ENCODE data around the gene NUDT17.

NUDT17 gene

DNA sequence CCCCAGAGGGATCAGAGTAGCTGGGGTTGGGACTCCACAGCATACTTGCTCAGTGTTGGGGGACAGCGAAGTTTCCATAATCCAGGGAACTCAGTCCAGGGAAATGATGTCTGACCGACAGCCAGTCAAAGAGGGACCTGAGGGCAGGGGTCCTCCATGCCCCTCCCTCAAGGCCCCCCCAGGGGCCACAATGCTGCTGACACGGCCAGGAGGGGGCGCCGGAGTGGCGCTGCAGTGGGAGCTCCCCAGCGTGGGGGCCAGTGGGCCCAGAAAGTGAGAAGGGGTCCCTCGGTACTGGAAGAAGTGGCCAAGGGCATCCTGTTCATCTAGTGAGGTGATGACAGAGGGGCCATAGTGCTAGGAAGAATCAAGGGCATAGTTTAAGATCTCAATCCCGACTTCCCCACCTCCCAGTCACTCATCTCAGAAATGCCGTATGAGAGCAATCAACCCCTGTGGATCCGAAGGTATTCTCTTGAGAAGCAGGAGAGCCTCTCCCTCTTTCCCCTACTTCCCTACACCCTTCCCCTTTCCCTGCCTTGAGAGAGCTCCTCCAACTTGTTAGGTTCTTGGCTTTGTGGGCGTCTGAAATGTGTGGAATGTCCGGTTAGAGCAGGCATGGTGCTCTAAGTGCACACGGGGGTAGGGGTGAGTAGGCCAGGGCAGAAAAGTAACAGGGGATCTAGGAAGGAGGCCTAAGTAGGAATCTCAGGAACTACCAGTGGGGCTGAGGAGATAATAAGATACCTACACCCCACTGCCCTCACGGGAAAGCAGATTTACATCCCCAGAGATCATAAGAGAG, 4.1 kb downstream of the NUDT17 start:
- DNase-seq = no peak

GRCh38 chr1:145855426-145855948, 10.1 kb downstream of the NUDT17 start:
- no peak for DNase-seq

GRCh38 chr1:145857170-145857569, 11.7 kb downstream of the NUDT17 start:
- no peak for DNase-seq

DNA sequence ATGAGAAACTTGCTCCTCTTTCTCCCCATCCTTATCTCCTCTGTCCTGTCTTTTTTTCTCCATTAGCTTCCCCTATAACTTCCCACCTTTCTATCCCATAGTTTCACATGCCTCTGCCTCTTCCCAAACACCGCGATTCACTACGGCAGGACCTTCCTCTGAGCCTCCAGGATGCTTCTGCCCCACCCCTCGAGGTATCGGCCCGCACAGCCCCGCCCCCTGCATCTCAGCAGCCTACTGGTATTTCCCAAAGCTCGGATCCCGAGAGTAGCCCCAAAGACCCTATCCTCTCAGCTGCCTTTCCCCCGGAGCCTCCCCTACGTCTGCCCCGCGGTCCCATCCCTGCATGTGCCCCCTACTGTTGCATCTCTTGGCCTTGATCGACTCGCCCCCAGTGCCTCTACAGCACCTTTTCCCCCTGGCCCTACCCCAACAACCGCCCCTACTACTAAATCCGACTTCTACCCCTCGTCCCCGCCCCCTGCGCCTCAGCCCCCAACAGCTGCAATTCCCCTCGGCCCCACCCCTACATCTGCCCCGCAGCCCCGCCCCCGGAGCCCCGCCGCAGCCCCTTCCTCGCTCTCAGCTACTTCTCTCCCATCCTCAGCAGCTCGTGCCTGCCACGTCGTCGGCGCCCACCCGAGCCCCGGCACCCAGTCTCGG, 12.9 kb downstream of the NUDT17 start:
- DNase-seq = peak; percentile 54

- peak; percentile 84 for DNase-seq
Observed at GRCh38 chr1:145858901-145859490, 13.6 kb downstream of the NUDT17 start, which contains the start of gene PIAS3. Gene PIAS3, minus strand, starts transcription at chr1:145859081. Its CDS starts 91 bp downstream, at chr1:145858990.

- DNase-seq = peak; percentile 81
Observed at GRCh38 chr1:145859491-145860023, 14.1 kb downstream of the NUDT17 start.

- no peak for DNase-seq
Observed at GRCh38 chr1:145863282-145864018, 18.0 kb downstream of the NUDT17 start.

- DNase-seq = no peak
Observed at GRCh38 chr1:145868232-145868631, 22.8 kb downstream of the NUDT17 start.

- DNase-seq = peak; percentile 35
Observed at GRCh38 chr1:145871994-145872924, 26.8 kb downstream of the NUDT17 start.

GRCh38 chr1:145874646-145875045, 29.2 kb downstream of the NUDT17 start:
- DNase-seq = no peak

DNA sequence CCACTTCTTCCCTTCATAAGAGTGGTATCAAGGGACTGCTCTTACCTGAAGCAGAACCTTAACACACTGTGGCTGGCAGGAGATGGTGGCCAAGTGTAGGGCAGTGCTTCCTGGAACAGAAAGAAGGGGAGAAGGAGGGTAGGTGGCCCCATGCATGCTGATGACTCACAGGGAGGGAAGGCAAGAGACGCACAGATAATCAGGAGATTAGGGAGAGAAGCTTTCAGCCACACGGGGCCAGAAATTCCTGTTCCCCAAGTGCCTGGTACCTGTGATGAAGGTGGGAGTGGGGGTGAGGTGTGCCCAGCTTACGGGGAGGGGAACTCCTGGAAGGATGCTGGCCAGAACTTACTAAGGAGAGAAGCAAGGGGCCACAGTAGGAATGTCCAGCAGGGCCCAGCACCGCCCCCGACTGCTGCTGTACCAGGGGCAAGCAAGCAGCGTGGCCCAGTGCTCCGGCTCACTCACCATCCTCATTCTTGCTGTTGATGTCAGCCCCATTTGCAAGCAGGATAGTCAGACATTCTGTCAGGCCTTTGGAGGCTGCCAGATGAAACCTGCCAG, 32.6 kb downstream of the NUDT17 start:
- no peak for DNase-seq

DNA sequence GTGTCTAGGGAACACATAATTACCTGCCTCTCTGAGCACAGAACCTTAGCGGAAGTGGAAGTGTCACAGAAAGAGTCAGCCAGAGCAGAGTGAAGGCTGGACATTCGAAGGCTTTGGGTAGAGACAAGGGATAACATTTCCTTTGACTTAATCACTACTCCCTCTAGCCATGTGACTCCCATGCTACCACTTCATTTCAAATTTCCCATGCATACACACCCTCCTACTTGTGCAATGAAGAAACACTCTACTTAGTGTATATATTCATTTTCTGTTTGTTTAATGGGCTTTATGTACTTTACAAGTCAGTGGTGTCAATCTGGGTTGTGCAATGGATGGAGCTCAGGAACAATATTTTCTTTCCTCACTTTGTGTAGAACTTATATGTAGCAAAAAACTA, 33.3 kb downstream of the NUDT17 start:
- DNase-seq = no peak

GRCh38 chr1:145879775-145880174, 34.3 kb downstream of the NUDT17 start:
- no peak for DNase-seq

DNA sequence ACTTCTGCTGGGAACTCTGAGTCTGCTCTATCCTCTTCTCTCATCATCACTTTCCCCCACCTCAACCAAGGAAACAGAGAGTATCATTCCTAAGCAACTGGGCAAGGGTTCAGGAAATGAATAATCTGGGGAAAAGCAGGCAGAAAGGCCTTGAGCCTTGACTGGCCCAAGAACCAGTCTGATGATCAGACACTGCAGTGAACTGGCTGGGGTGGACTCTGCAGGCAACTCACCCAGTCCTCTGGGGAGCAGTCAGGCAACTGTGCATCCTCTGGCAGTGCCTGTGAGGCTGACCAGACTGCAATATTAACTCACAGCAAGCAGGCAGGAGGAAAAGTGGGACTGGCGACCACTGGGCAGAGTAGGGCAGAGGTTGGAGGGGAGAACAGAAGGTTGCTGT, 39.2 kb downstream of the NUDT17 start:
- no peak for DNase-seq

DNA sequence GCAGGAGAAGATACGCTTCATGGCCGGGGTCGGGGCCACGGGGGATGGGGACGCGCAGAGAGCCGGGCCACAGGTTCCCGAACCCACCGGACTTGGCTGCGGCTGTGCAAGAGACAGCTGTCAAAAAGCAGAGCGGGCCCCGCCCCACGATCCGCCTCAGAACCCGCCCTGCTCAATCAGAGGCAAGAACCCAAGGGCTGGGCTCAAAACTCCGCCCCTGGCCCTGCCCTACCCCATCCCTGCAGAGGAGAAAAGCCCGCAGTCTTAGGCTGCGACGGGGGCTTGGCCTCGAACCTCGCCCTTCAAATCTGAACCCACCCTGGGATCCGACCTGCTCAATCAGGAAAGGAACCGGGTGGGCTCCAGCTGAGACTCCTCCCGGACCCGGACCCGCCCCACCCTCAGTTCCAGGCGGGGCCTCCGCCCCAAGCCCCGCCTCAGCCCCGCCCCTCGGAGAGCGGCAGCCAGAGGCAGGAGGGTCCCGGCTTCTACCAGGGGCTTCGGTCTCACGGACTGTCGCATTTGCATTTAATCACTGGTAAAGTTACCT, 40.4 kb downstream of the NUDT17 start, which contains the start of gene ANKRD35:
TSS of gene ANKRD35 (minus strand) at position 129 of the 550 bp plus-strand sequence. CDS start at position 21, 108 bp downstream.
- DNase-seq = peak; percentile 89

- DNase-seq = no peak
Observed at GRCh38 chr1:145886390-145886789, 41.0 kb downstream of the NUDT17 start.

- no peak for DNase-seq
Observed at GRCh38 chr1:145886816-145887215, 41.4 kb downstream of the NUDT17 start.

DNA sequence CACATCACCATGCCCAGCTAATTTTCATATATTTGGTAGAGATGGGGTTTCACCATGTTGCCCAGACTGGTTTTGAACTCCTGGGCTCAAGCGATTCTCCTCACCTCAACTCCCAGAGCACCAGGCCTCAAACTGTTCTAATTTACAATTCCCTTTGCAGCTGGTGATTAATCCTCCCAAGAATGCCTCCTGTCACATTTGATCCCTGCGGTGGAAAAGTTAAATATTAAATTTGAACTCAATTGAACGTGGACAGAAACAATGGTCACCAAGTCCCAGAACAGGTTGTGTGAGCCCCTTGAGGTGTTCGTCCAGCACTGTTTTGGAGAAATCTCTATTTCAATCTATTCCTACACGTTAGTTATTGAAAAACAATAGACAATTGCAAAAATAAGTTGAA, 42.2 kb downstream of the NUDT17 start:
- DNase-seq = no peak

GRCh38 chr1:145889722-145890121, 44.3 kb downstream of the NUDT17 start:
- DNase-seq = no peak

DNA sequence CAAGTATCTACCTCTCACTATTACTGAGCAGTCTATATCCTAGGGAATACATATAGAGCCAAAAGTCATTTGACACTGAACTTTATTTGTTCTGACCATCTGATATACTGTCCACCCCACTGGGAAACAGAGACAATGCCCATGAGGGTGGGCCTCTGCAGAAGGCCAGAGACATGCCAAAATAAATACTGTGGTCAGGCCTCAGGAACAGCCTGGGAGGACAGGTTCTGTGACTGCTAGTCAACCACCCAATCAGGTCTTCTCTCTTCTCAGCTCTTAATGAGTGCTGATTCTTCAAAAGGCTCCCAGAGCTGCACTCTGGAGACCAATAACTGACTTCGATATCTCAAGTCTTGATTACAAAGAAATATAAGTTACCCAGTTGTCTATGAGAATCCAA, 45.7 kb downstream of the NUDT17 start:
- DNase-seq = no peak

Measured in stimulated activated CD4-positive, alpha-beta T cell treated with anti-CD3 and anti-CD28 coated beads, Interleukin-4, amount 100 ng/mL, for 24 hours (primary cell).